ENCODE data around the gene TCF7L1.
A peak's percentile ranks its signal among the peaks of the same experiment; 100 is the strongest.

The TCF7L1 gene

GRCh38 chr2:85245891-85246290 lies 112.7 kb downstream of the TCF7L1 start:
- H3K36me3 ChIP-seq, result no peaks in the 10 kb centered on the region
- H3K9me3 ChIP-seq (replicated peaks in 1 of 11), result no peaks in the 10 kb centered on the region
- peaks cover 0 to 28% (median 0%) of the 10 kb centered on the region in 10 experiments; a peak in 7 of 20 replicates for H3K4me1 ChIP-seq
- H3K27me3 ChIP-seq, result no peaks in the 10 kb centered on the region
- H3K27ac ChIP-seq, result no peak overlapping the region
- no peak overlapping the region for H3K4me3 ChIP-seq
- H4K20me1 ChIP-seq, result no peaks in the 10 kb centered on the region; a peak in 1 of 22 replicates
- H3K9ac ChIP-seq, result no peak overlapping the region
- peak overlapping the region in 3 of 11 experiments; percentile 8 to 47 (median 40); a peak in 4 of 22 replicates for H3K4me2 ChIP-seq
- no peak for TF ChIP-seq Cebpa-rat (IDR thresholded peaks at IDR 0.05)

- H3K4me2 ChIP-seq, result peak overlapping the region in 3 of 11 experiments; percentile 8 to 47 (median 40); a peak in 4 of 22 replicates
- H3K4me3 ChIP-seq, result no peak overlapping the region
- no peaks in the 10 kb centered on the region for H3K9me3 ChIP-seq (replicated peaks in 1 of 11)
- no peak overlapping the region for H3K9ac ChIP-seq
- H3K27me3 ChIP-seq, result no peaks in the 10 kb centered on the region
- H3K36me3 ChIP-seq, result no peaks in the 10 kb centered on the region
- peaks cover 0 to 23% (median 0%) of the 10 kb centered on the region in 10 experiments; a peak in 6 of 20 replicates for H3K4me1 ChIP-seq
- no peak overlapping the region for H3K27ac ChIP-seq
- no peak for TF ChIP-seq Cebpa-rat (IDR thresholded peaks at IDR 0.05)
- no peaks in the 10 kb centered on the region; a peak in 1 of 22 replicates for H4K20me1 ChIP-seq
Measured at GRCh38 chr2:85246348-85246747, 113.2 kb downstream of the TCF7L1 start.

GRCh38 chr2:85247610-85248009 lies 114.4 kb downstream of the TCF7L1 start:
- Histone ChIP-seq H3K4me2 (no peak overlapping the region), H3K9me3 (replicated peaks in 1 of 11) (no peaks in the 10 kb centered on the region), H3K4me3 (no peak overlapping the region), H4K20me1 (no peaks in the 10 kb centered on the region; a peak in 1 of 22 replicates), H3K27ac (no peak overlapping the region), H3K9ac (no peak overlapping the region), H3K27me3 (no peaks in the 10 kb centered on the region), H3K36me3 (no peaks in the 10 kb centered on the region), H3K4me1 (peaks cover 1 to 11% (median 5%) of the 10 kb centered on the region in 10 experiments; a peak in 16 of 20 replicates)
- no peak for TF ChIP-seq Cebpa-rat (IDR thresholded peaks at IDR 0.05)

- Histone ChIP-seq H3K27me3 (no peaks in the 10 kb centered on the region), H4K20me1 (no peaks in the 10 kb centered on the region; a peak in 1 of 22 replicates), H3K4me3 (no peak overlapping the region), H3K9ac (no peak overlapping the region), H3K4me1 (peaks cover 5 to 19% (median 11%) of the 10 kb centered on the region in 10 experiments; a peak in 16 of 20 replicates), H3K9me3 (replicated peaks in 1 of 11) (no peaks in the 10 kb centered on the region), H3K36me3 (no peaks in the 10 kb centered on the region), H3K4me2 (no peak overlapping the region), H3K27ac (no peak overlapping the region)
- TF ChIP-seq Cebpa-rat (IDR thresholded peaks at IDR 0.05), result no peak
Measured at GRCh38 chr2:85248773-85249509, 115.7 kb downstream of the TCF7L1 start.

GRCh38 chr2:85250045-85250444 lies 116.9 kb downstream of the TCF7L1 start:
- no peak for TF ChIP-seq Cebpa-rat (IDR thresholded peaks at IDR 0.05)
- no peak overlapping the region for H3K27ac ChIP-seq
- H3K4me2 ChIP-seq, result no peak overlapping the region
- no peak overlapping the region for H3K9ac ChIP-seq
- H4K20me1 ChIP-seq, result no peaks in the 10 kb centered on the region
- H3K36me3 ChIP-seq, result no peaks in the 10 kb centered on the region
- H3K9me3 ChIP-seq (replicated peaks in 1 of 11), result no peaks in the 10 kb centered on the region
- H3K4me1 ChIP-seq, result peaks cover 12 to 30% (median 19%) of the 10 kb centered on the region in 10 experiments
- no peaks in the 10 kb centered on the region for H3K27me3 ChIP-seq
- H3K4me3 ChIP-seq, result no peak overlapping the region

- Histone ChIP-seq H3K27me3 (no peaks in the 10 kb centered on the region), H3K4me2 (no peak overlapping the region), H3K36me3 (no peaks in the 10 kb centered on the region), H3K9ac (no peak overlapping the region), H3K4me3 (no peak overlapping the region), H3K27ac (no peak overlapping the region), H3K4me1 (peaks cover 18 to 41% (median 30%) of the 10 kb centered on the region in 10 experiments), H3K9me3 (replicated peaks in 1 of 11) (no peaks in the 10 kb centered on the region), H4K20me1 (0 out of 22 replicates have a peak, but pooled peaks cover 0 to 6% (median 0%) of the 10 kb centered on the region in 11 experiments)
- no peak for TF ChIP-seq Cebpa-rat (IDR thresholded peaks at IDR 0.05)
Measured at GRCh38 chr2:85251070-85251616, 118.0 kb downstream of the TCF7L1 start.

- Histone ChIP-seq H4K20me1 (0 out of 22 replicates have a peak, but pooled peaks cover 0 to 6% (median 0%) of the 10 kb centered on the region in 11 experiments), H3K9me3 (replicated peaks in 1 of 11) (no peaks in the 10 kb centered on the region), H3K4me1 (peaks cover 19 to 62% (median 49%) of the 10 kb centered on the region in 10 experiments), H3K9ac (no peak overlapping the region), H3K36me3 (no peaks in the 10 kb centered on the region), H3K27ac (no peak overlapping the region), H3K4me3 (no peak overlapping the region), H3K4me2 (peak overlapping the region in 5 of 11 experiments; percentile 23 to 93 (median 79); a peak in 6 of 22 replicates), H3K27me3 (no peaks in the 10 kb centered on the region)
- no peak for TF ChIP-seq Cebpa-rat (IDR thresholded peaks at IDR 0.05)
Measured at GRCh38 chr2:85253890-85254289, 120.7 kb downstream of the TCF7L1 start.

- peak overlapping the region; percentile 54 to 93 (median 79); a peak in 21 of 22 replicates for H3K4me2 ChIP-seq
- peaks cover 19 to 62% (median 49%) of the 10 kb centered on the region in 10 experiments for H3K4me1 ChIP-seq
- no peak overlapping the region for H3K9ac ChIP-seq
- TF ChIP-seq Cebpa-rat (IDR thresholded peaks at IDR 0.05), result no peak
- no peaks in the 10 kb centered on the region for H3K9me3 ChIP-seq (replicated peaks in 1 of 11)
- H3K36me3 ChIP-seq, result no peaks in the 10 kb centered on the region
- H3K4me3 ChIP-seq, result no peak overlapping the region
- H3K27me3 ChIP-seq, result no peaks in the 10 kb centered on the region
- H3K27ac ChIP-seq, result no peak overlapping the region
- 0 out of 22 replicates have a peak, but pooled peaks cover 0 to 6% (median 0%) of the 10 kb centered on the region in 11 experiments for H4K20me1 ChIP-seq
Measured at GRCh38 chr2:85254540-85255300, 121.5 kb downstream of the TCF7L1 start.

GRCh38 chr2:85255456-85255812 lies 122.2 kb downstream of the TCF7L1 start:
- Histone ChIP-seq H3K4me3 (no peak overlapping the region), H3K4me1 (peaks cover 19 to 62% (median 49%) of the 10 kb centered on the region in 10 experiments), H3K27ac (0 out of 22 replicates have a peak overlapping the region, but pooled peaks of 1 of the 11 experiments have one; percentile 32), H3K4me2 (peak overlapping the region; percentile 54 to 93 (median 79)), H3K9ac (peak overlapping the region in 5 of 11 experiments; percentile 4 to 54 (median 20); a peak in 4 of 22 replicates), H4K20me1 (0 out of 22 replicates have a peak, but pooled peaks cover 0 to 6% (median 0%) of the 10 kb centered on the region in 11 experiments), H3K9me3 (replicated peaks in 1 of 11) (no peaks in the 10 kb centered on the region), H3K27me3 (no peaks in the 10 kb centered on the region), H3K36me3 (no peaks in the 10 kb centered on the region)
- TF ChIP-seq Cebpa-rat (IDR thresholded peaks at IDR 0.05), result no peak
